HG03066 (cell line): Measurements from ENCODE around the gene MEF2D.

ENCODE experiments used
- ATAC-seq: cut with Tn5 transposase; IDR thresholded peaks from one replicate; pipeline ENCODE4 v1.9.1; 2021; ENCODE audit warnings: low read depth; ENCODE audit not compliant: unreplicated experiment

MEF2D gene

GRCh38 chr1:156431366-156431765 is 69.2 kb downstream of the MEF2D start:
- no peak for ATAC-seq

- no peak for ATAC-seq
These were observed 69.7 kb downstream of the MEF2D start for GRCh38 chr1:156430866-156431265.

- no peak for ATAC-seq
These were observed 70.3 kb downstream of the MEF2D start for GRCh38 chr1:156430303-156430702.

GRCh38 chr1:156429313-156430060 is 71.1 kb downstream of the MEF2D start:
- no peak for ATAC-seq

GRCh38 chr1:156428746-156429288 is 71.8 kb downstream of the MEF2D start:
- ATAC-seq = no peak

GRCh38 chr1:156427957-156428356 is 72.6 kb downstream of the MEF2D start:
- ATAC-seq = no peak

- ATAC-seq = no peak
These were observed 74.6 kb downstream of the MEF2D start for GRCh38 chr1:156425943-156426342.

GRCh38 chr1:156424806-156425432 is 75.7 kb downstream of the MEF2D start:
- no peak for ATAC-seq

GRCh38 chr1:156423422-156424352 is 76.9 kb downstream of the MEF2D start:
- ATAC-seq = no peak

GRCh38 chr1:156422602-156423091 is 77.9 kb downstream of the MEF2D start:
- no peak for ATAC-seq

GRCh38 chr1:156421939-156422601 is 78.5 kb downstream of the MEF2D start:
- ATAC-seq = no peak

- ATAC-seq = no peak
These were observed 79.3 kb downstream of the MEF2D start for GRCh38 chr1:156421062-156421938.

- no peak for ATAC-seq
These were observed 80.1 kb downstream of the MEF2D start for GRCh38 chr1:156420205-156421061.

GRCh38 chr1:156419854-156420204 is 80.7 kb downstream of the MEF2D start:
- no peak for ATAC-seq

- no peak for ATAC-seq
These were observed 82.0 kb downstream of the MEF2D start for GRCh38 chr1:156418416-156419070.

GRCh38 chr1:156417401-156418020 is 83.1 kb downstream of the MEF2D start:
- ATAC-seq = no peak

GRCh38 chr1:156416993-156417392 is 83.6 kb downstream of the MEF2D start:
- ATAC-seq = no peak
